Measurements from ENCODE around the gene MALAT1. TPM values are rescaled to one million over a fixed set of nuclear protein-coding genes. Genes with fewer than 3 reads are reported as not detected.
A peak's percentile ranks its signal among the peaks of the same experiment; 100 is the strongest.

MALAT1 gene
- total and polyA plus RNA-seq, 2 of the 13 experiments (the other 11 are each of a cell fraction or from before 2014, with no cell fraction given), result 143 to 1,237 TPM

GRCh38 chr11:65471447-65471891, 27.4 kb upstream of the MALAT1 start (continued):
- TF ChIP-seq NR2F1 (CRISPR knock-in tag; IDR thresholded peaks at IDR 0.05), result no peak
- TF ChIP-seq MEIS2 (CRISPR knock-in tag; IDR thresholded peaks at IDR 0.05), result no peak
- TF ChIP-seq, protein P1, sequence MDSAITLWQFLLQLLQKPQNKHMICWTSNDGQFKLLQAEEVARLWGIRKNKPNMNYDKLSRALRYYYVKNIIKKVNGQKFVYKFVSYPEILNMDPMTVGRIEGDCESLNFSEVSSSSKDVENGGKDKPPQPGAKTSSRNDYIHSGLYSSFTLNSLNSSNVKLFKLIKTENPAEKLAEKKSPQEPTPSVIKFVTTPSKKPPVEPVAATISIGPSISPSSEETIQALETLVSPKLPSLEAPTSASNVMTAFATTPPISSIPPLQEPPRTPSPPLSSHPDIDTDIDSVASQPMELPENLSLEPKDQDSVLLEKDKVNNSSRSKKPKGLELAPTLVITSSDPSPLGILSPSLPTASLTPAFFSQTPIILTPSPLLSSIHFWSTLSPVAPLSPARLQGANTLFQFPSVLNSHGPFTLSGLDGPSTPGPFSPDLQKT (CRISPR knock-in tag; IDR thresholded peaks at IDR 0.05; ENCODE audit: borderline replicate concordance), result no peak
- TF ChIP-seq RBM22 (optimal IDR thresholded peaks at IDR 0.05; ENCODE audit: low read length), result no peak
- peak; percentile 42; the same call in 1 of the 2 replicates for TF ChIP-seq IRF2 (CRISPR knock-in tag; IDR thresholded peaks at IDR 0.05)
- TF ChIP-seq ZNF614 (CRISPR knock-in tag; IDR thresholded peaks at IDR 0.05; ENCODE audit: borderline replicate concordance), result no peak
- TF ChIP-seq ZNF383 (CRISPR knock-in tag; IDR thresholded peaks at IDR 0.05; ENCODE audit: borderline replicate concordance), result no peak
- TF ChIP-seq RFXAP (CRISPR knock-in tag; IDR thresholded peaks at IDR 0.05; ENCODE audit: borderline replicate concordance), result no peak
- no peak for TF ChIP-seq ZNF616 (CRISPR knock-in tag; IDR thresholded peaks at IDR 0.05; ENCODE audit: low read depth)
- TF ChIP-seq MTF2 (CRISPR knock-in tag; IDR thresholded peaks at IDR 0.05; ENCODE audit: borderline replicate concordance), result no peak
- TF ChIP-seq HOXA9 (CRISPR knock-in tag; IDR thresholded peaks at IDR 0.05; ENCODE audit: borderline replicate concordance), result no peak
- no peak for TF ChIP-seq LCORL (IDR thresholded peaks at IDR 0.05)
- TF ChIP-seq LCORL (CRISPR knock-in tag; IDR thresholded peaks at IDR 0.05), result peak; percentile 73; the same call in 1 of the 2 replicates
- TF ChIP-seq ZSCAN20 (CRISPR knock-in tag; IDR thresholded peaks at IDR 0.05; ENCODE audit: borderline replicate concordance), result no peak
- TF ChIP-seq ZNF263 (CRISPR knock-in tag; IDR thresholded peaks at IDR 0.05), result peak; percentile 48; the same call in 1 of the 2 replicates
- TF ChIP-seq HOXA5 (CRISPR knock-in tag; IDR thresholded peaks at IDR 0.05), result 0 out of 2 replicates have a peak, but pooled peaks have one; percentile 17
- TF ChIP-seq, protein P2, sequence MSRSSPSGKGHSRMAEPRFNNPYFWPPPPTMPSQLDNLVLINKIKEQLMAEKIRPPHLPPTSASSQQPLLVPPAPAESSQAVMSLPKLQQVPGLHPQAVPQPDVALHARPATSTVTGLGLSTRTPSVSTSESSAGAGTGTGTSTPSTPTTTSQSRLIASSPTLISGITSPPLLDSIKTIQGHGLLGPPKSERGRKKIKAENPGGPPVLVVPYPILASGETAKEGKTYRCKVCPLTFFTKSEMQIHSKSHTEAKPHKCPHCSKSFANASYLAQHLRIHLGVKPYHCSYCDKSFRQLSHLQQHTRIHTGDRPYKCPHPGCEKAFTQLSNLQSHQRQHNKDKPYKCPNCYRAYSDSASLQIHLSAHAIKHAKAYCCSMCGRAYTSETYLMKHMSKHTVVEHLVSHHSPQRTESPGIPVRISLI (CRISPR knock-in tag; IDR thresholded peaks at IDR 0.05; ENCODE audit: borderline replicate concordance), result no peak
- no peak for TF ChIP-seq ZBTB40 (IDR thresholded peaks at IDR 0.05)
- TF ChIP-seq ZBTB40 (CRISPR knock-in tag; IDR thresholded peaks at IDR 0.05), result no peak
- TF ChIP-seq NCOR1 (IDR thresholded peaks at IDR 0.05; ENCODE audit: borderline replicate concordance, low read length), result no peak
- TF ChIP-seq ZKSCAN1 (IDR thresholded peaks at IDR 0.05; ENCODE audit: low read length), result no peak

All from HepG2 (cell line).